NOMO-1 (cell line): ENCODE measurements around the gene SLC9A7.
A peak's percentile ranks its signal among the peaks of the same experiment; 100 is the strongest.

Experiments
- DNase-seq, 2 experiments: peaks; one replicate each; lab custom pipeline; 2025; ENCODE audit not compliant: unreplicated experiment in 2 of 2; lab: John Stamatoyannopoulos, UW

SLC9A7 gene

DNA sequence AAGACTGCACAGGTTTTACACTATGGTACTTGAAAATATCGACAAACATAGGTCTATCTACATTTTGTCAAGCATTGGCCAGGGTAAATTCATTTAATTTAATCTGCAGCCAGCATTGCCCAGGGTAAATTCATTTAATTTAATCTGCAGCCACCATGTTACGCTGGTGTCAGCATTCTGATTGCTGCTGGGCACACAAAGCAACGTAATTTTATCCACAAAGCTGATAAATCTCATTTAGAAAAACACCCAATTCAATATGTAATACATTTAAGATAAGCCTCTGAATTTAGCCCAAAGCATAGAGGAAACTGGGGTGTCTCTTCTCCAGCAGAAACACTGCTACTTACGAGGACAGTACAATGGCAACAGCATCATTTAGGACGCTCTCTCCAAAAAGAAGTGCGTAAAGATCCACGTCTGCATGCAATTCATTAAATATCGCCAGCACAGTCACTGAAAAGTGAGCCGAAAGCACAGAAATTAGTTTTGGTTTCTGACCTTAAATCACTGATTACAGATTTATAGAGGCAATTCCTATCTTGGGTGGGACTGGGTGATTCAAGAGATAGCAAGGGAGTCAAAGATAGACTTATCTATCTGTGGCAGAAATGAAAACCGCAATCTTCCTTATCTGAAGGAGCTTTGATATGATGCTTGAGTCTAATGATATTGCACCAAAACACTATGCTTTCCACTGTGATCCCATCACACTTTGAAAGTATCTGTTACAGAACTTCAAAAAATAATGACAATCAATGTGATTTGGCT is 96.5 kb downstream of the SLC9A7 start:
- no peak for DNase-seq

DNA sequence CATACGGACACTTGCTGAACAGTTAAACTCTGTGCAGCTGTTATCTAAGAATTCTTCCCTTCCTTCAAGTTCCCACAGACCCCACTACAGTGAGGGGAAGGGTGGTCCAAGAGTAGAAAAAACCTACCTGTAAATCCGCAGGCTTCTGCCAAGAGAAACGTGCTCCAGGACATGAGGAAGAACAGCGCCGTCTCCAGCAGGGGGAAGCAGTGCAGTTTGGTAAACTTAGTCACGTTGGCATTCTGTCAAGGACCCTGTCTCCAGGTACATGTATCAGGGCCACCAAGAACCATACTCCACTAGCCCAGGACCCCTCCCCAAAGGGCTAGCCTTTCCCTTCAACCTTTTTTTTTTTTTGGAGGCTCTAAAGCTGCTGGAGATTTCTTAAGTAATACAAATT is 105.4 kb downstream of the SLC9A7 start:
- no peak for DNase-seq

DNA sequence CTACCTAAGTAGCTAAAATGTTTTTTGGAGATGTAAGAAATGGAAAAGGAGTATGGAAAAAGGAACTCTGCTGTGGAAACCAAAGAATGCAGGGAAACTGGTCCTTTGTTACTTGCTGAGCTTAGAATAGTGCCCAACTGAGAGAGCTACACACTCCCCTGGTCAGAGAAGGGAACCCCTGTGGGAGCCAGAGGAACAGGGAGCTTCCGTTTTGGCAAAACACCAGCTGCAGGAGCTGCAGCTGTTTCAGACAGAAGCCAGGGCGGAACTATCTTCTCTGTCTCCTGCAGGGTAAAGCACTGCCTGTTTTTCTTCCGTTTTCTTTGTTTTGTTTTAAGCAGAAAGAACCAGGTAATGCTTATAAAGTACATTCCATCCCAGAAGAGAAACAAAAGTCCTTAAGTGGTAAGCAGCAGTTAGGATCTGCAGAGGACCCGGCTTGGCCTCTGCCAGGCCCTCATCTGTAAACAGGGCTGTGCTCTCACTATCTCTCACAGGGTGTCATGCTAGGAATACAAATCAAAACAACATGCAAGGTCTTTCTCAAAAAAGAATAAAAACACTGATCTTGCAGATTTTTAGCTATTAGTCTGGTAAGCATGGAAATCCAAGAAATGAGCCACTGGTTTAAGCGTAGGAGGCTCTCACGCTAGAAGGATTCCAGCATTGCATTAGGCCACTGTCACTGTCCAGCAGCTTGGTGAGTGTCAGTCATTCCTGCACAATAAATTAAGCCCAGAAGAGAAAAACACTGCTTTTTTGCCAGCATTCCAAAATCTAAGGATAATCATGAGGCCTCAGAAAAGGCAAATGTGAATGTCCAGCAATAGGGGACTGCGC is 109.3 kb downstream of the SLC9A7 start:
- DNase-seq = peak; percentile 22 to 39

GRCh38 chrX:46648660-46649059 is 110.3 kb downstream of the SLC9A7 start:
- DNase-seq = no peak

GRCh38 chrX:46647251-46647650 is 111.7 kb downstream of the SLC9A7 start:
- DNase-seq = no peak

GRCh38 chrX:46645614-46646013 is 113.3 kb downstream of the SLC9A7 start:
- no peak for DNase-seq

DNA sequence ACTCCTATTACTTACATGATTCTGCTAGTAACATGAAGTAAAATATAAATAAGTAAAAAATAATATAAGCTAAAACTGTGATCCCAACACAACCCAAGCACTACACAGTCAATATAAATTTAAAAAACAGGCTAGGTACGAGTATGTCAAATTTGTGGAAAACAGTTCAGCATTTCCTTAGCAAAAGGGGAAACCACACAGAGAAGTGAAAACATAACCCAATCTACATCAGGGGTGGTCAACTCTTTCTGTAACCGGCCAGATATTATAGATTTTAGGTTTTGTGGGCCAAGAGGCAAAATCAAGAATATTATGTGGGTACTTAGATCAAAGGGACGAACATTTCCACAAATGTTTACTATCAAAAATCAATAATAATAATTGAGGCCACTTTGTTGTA is 115.3 kb downstream of the SLC9A7 start:
- peak in 1 of 2 experiments; percentile 26 for DNase-seq

- DNase-seq = peak in 1 of 2 experiments; percentile 27
Measured at GRCh38 chrX:46642145-46642544, 116.8 kb downstream of the SLC9A7 start.

- no peak for DNase-seq
Measured at GRCh38 chrX:46637938-46638337, 121.0 kb downstream of the SLC9A7 start.

DNA sequence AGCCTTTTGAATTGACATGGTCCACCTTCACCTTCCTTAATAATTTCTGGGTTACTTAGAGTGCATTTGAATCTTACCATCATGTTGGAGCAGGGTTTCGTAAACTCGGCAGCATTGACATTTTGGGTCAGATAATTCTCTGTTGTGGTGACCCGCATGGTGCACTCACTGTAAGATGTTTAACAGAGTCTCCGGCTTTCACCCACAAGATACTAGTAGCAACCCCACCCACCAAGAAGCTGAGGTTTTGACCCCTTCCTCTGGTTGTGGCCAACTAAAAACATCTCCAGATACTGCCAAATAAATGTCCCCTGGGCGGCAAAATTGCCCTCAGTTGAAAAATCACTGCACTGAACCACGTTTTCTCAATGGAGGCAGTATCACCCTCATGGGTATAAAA is 122.7 kb downstream of the SLC9A7 start:
- no peak for DNase-seq

- no peak for DNase-seq
Measured at GRCh38 chrX:46635186-46635585, 123.7 kb downstream of the SLC9A7 start.

DNA sequence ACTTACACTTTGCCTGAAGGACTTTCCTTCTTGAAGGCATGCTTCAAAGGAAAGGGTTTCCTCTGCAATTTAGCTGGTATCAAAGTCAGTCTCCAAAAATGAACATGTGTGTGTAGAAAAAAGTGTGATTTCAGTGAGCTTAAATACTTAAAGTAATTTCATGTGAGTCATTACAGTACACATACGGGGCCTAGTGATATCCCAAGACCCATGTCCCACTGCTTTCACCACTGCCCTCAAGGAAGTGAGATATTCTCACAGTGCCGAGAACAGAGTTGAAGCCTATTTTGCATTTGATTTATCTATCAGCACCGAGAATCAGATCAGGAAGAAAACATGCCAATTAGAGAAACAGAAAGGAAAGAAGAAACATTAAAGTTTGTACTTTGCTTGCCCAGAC is 124.3 kb downstream of the SLC9A7 start:
- DNase-seq = no peak

GRCh38 chrX:46630141-46630540 is 128.8 kb downstream of the SLC9A7 start:
- no peak for DNase-seq

DNA sequence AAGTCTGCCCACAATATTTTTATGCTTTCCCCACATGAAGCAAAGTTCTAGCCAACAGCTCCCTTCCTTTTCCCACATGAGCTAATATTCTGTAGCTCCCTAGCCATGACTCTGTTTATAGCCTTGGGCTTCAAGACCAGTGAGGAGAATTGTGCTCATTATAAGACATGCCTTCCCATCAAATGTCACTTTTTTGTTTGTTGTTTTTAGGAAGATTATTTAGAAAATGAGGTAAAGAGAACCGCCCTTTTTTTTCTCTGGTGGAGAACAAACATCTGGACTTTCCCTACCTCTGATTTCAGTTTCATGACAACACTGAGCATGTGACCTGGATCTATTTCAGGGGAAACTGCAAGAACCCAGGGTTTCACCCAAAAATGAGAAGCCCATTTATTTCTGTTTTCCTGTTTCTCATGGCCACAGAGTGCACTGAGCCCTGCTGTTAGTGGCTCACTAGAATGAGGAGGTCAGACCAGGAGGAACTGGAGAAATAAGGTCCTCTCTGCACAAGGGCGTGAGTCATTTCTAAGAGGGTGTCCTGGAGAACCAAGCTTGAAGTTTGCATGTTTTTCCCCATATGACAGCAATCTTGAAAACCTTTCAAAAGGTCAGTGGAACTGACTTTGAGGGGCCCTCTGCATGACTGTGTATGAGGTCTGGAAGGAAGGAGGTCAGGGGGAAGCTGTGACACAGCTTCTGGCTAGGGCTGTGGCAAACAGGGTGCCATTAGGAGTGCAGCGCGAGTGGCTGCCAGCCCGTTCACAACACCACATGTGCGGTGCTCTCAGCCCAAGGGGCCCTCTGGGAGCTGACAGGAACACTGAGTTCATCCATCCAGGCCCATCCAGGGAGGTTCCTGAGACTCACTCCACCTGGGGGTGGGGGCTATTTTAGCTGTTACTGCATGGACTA is 130.2 kb downstream of the SLC9A7 start:
- peak; percentile 63 to 76 for DNase-seq

GRCh38 chrX:46627711-46628419 is 131.1 kb downstream of the SLC9A7 start:
- no peak for DNase-seq

DNA sequence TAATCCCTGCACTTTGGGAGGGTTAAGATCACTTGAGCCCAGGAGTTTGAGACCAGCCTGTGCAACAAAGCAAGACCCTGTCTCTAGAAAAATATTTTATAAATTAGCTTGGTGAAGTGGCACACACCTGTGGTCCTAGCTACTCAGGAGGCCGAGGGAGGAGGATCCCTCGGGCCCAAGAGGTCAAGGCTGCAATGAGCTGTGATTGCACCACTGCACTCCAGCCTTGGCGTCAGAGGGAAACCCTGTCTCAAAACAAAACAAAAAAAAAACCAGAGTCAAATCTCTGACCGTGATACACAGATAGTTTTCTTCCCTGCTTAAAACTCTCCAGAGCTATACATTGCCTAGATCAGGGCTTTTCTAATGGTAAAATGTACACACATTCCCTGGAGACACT is 131.9 kb downstream of the SLC9A7 start:
- DNase-seq = no peak

DNA sequence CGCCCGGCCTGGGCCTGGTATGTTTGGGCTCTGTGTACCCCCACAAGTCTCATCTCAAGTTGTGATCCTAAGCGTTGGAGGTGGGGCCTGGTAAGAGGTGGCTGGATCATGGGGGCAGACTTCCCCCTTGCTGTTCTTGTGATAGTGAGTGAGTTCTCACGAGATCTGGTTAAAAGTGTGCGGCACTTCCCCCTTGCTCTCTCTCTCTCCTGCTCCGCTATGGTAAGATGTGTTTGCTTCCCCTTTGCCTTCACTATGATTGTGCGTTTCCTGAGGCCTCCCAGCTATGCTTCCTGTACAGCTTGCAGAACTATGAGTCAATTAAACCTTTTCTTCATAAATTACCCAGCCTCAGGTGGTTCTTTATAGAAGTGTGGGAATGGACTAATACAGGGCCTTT is 132.4 kb downstream of the SLC9A7 start:
- peak; percentile 70 to 86 for DNase-seq

DNA sequence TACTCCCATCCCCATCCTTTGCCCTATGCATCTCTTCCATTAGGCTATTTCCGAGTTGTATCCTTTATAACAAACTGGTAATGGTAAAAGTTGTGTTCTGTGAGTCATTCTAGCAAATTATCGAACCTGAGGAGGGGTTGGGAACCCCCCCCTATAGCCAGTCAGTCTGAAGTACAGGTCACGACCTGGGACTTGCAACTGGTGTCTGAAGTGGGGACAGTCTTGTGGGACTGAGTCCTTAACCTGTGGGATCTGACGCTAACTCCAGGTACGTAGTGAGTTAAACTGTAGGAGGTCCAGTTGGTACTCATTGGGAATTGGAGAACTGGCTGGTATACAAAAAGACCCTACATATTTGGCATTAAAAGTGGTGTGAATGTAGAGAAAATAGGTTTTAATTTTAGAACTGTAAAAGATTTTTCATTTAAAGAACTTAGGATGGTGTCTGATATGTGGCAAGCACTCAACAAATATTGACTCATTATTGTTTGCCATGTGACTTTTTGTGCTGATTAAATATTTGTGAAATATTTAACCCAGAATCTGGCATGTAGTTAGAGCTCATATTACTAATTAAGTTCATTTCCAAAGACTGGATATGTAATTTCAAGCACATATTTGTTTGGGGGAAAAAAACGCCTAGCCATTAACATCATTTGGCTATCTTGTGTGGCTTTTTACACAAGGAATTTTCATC is 134.7 kb downstream of the SLC9A7 start:
- DNase-seq = no peak

DNA sequence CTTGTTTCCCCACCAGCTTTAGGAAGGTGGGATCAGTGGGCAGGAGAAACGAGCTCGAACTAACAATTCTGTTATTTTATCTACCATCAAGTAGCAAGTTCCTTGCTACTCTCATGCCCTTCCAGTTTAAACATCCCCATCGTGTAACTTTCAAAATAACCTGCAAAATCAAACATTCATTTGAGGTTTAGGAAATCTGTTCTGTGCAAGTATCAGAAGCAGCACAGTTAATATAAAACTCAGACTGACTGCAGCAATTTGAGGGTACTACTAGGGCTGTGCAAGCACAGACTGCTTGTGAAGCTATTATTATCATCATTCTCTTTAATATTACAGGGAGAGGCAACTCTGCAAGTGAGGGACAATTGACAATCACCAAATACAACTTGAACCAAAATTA is 137.3 kb downstream of the SLC9A7 start:
- DNase-seq = no peak

DNA sequence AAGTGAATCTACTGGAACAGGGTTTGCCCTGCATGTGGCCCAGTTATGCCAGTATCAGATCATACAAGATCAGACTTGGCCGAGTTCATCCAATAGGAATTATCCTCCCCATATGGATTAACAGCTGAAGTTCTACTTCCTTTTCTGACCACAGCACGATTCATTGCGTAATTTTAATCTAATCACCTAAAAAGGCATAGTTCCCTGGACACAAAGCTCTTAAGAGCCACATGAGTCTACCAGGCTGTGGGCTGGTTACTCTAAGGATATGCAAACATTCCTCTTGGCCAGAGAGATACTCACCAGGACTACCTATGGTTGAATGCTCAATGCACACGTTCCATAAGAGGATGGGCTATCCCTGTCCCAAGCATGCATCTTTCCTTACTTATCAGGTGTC is 138.4 kb downstream of the SLC9A7 start:
- DNase-seq = peak in 1 of 2 experiments; percentile 2
